GM12878 (cell line): ENCODE measurements around the gene AOC3. TPM values are rescaled to one million over a fixed set of nuclear protein-coding genes. Genes with fewer than 3 reads are reported as not detected.

Experiments used
- ATAC-seq: fragments of 200-7000 bp; cut with Tn5 transposase; 3 replicates; pipeline ENCODE4 v1.9.1; 2020; ENCODE audit warnings: mild to moderate bottlenecking, moderate library complexity
- BruUV-seq: library from RNA; stranded (reverse); fragments of 400-500 nt; replicated peaks from 2 replicates; lab custom pipeline; 2021; lab: Mats Ljungman, UMichigan
- CTCF ChIA-PET: fragments of 300-600 bp; sonication (Branson Sonifier 250); formaldehyde crosslinking; extraction: SDS; loops from one replicate; lab custom pipeline; 2021; ENCODE audit warnings: inconsistent platforms; lab: Yijun Ruan, JAX
- POLR2A ChIA-PET: fragments of 350-600 bp; formaldehyde crosslinking; extraction: SDS; loops from one replicate; lab custom pipeline; 2021; ENCODE audit warnings: inconsistent platforms; lab: Charles Lee
- RAD21 ChIA-PET: fragments of 300-600 bp; sonication (Branson Sonifier 250); formaldehyde crosslinking; loops from one replicate; lab custom pipeline; 2023; ENCODE audit warnings: antibody characterized with exemption; ENCODE audit not compliant: unreplicated experiment; lab: Charles Lee
- SMC1A ChIA-PET: fragments of 300-600 bp; sonication (Branson Sonifier 250); formaldehyde crosslinking; loops from one replicate; lab custom pipeline; 2023; ENCODE audit not compliant: unreplicated experiment, uncharacterized antibody; lab: Charles Lee
- DNase-seq: peaks from one replicate; pipeline ENCODE4 v3.0.0-alpha.2; 2011; ENCODE audit warnings: low read depth, low spot score
- FAIRE-seq: peaks from 3 replicates; lab custom pipeline; 2011; peaks lifted over from hg19 to GRCh38; lab: Jason Lieb, UNC
- H2AFZ ChIP-seq: 2 replicates; pipeline ENCODE4 v1.6.0; 2011; ENCODE audit warnings: low read depth, low read length, control low read depth; ENCODE audit not compliant: control insufficient read depth
- H3K27ac ChIP-seq: 2 replicates; pipeline ENCODE4 v1.5.1; 2011; ENCODE audit warnings: control low read depth; ENCODE audit not compliant: control insufficient read depth, insufficient read depth
- H3K27me3 ChIP-seq, 2 experiments: replicated peaks in 1 of 2; 2 replicates each; pipeline versions ENCODE4 v1.6.0 to v1.6.1; 2011; ENCODE audit warnings: low read length in 1 of 2; ENCODE audit not compliant: control insufficient read depth in 2 of 2, insufficient read depth in 2 of 2
- H3K36me3 ChIP-seq, 2 experiments: 2 replicates each; pipeline ENCODE4 v1.5.1; 2011; ENCODE audit warnings: low read length in 1 of 2; ENCODE audit not compliant: control insufficient read depth in 2 of 2, insufficient read depth in 2 of 2
- H3K4me1 ChIP-seq: 2 replicates; pipeline ENCODE4 v1.6.1; 2011; ENCODE audit warnings: mild to moderate bottlenecking, low read length, moderate library complexity, mixed read lengths; ENCODE audit not compliant: control insufficient read depth, insufficient read depth
- H3K4me2 ChIP-seq: 2 replicates; pipeline ENCODE4 v1.6.0; 2011; ENCODE audit warnings: control low read depth; ENCODE audit not compliant: control insufficient read depth, insufficient read depth
- H3K4me3 ChIP-seq: fragments of 200-600 bp; sonication (generic); 2 replicates; pipeline ENCODE4 v1.5.1; 2016
- H3K79me2 ChIP-seq: 2 replicates; pipeline ENCODE4 v1.6.0; 2011; ENCODE audit warnings: low read length; ENCODE audit not compliant: control insufficient read depth, insufficient read depth
- H3K9ac ChIP-seq: 2 replicates; pipeline ENCODE4 v1.8.0; 2011; ENCODE audit warnings: low read length, control low read depth, mixed read lengths; ENCODE audit not compliant: control insufficient read depth, insufficient read depth
- H3K9me3 ChIP-seq: replicated peaks from 3 replicates; pipeline ENCODE4 v1.5.1; 2011; ENCODE audit warnings: mild to moderate bottlenecking, low read length; ENCODE audit not compliant: control insufficient read depth, insufficient read depth
- H4K20me1 ChIP-seq: 2 replicates; pipeline ENCODE4 v1.6.0; 2011; ENCODE audit not compliant: control insufficient read depth, insufficient read depth
- ATF3 ChIP-seq: IDR thresholded peaks from 2 replicates; pipeline ENCODE4 v1.6.1; 2011; ENCODE audit warnings: low read depth, mild to moderate bottlenecking, low read length, moderate library complexity, borderline replicate concordance; ENCODE audit errors: extremely low read depth
- BMI1 ChIP-seq: fragments of 450-650 bp; IDR thresholded peaks from 2 replicates; pipeline ENCODE4 v1.6.1; 2016; ENCODE audit warnings: mild to moderate bottlenecking, moderate library complexity, borderline replicate concordance
- CEBPZ ChIP-seq: fragments of 150-350 bp; IDR thresholded peaks from 2 replicates; pipeline ENCODE4 v1.6.1; 2016; ENCODE audit warnings: low read depth, low read length
- FOXK2 ChIP-seq: fragments of 450-650 bp; IDR thresholded peaks from 2 replicates; pipeline ENCODE4 v1.6.1; 2017; ENCODE audit warnings: mild to moderate bottlenecking, moderate library complexity
- MYC ChIP-seq: IDR thresholded peaks from 2 replicates; pipeline ENCODE4 v1.6.1; 2011; ENCODE audit warnings: mild to moderate bottlenecking, low read length, moderate library complexity, inconsistent platforms; ENCODE audit not compliant: insufficient read depth, insufficient replicate concordance, insufficient read length, severe bottlenecking
- NR2F1 ChIP-seq: fragments of 450-650 bp; conservative IDR thresholded peaks from 2 replicates; pipeline ENCODE4 v1.6.1; 2017; ENCODE audit warnings: mild to moderate bottlenecking
- RB1 ChIP-seq: fragments of 450-650 bp; formaldehyde crosslinking; IDR thresholded peaks from 2 replicates; pipeline ENCODE4 v1.6.1; 2017; ENCODE audit warnings: mild to moderate bottlenecking, borderline replicate concordance
- SKIL ChIP-seq: fragments of 450-650 bp; IDR thresholded peaks from 2 replicates; pipeline ENCODE4 v1.6.1; 2017; ENCODE audit warnings: mild to moderate bottlenecking, low read depth, inconsistent platforms; ENCODE audit not compliant: poor library complexity, severe bottlenecking
- SMARCA5 ChIP-seq: fragments of 450-650 bp; IDR thresholded peaks from 2 replicates; pipeline ENCODE4 v1.6.1; 2017; ENCODE audit warnings: mild to moderate bottlenecking
- YY1 ChIP-seq: IDR thresholded peaks from 2 replicates; pipeline ENCODE4 v1.6.1; 2011; ENCODE audit warnings: low read depth, mild to moderate bottlenecking, low read length
- whole genome bisulfite sequencing: methylation state at CpG from one replicate; pipeline ENCODE4 v1.1.6; 2016; ENCODE audit warnings: low lambda C conversion rate; ENCODE audit not compliant: insufficient replicate concordance, insufficient coverage; ENCODE audit errors: missing lambda C conversion rate; 5-methylcytosine and 5-hydroxymethylcytosine counted together
- in situ Hi-C: fragments of 300-500 bp; cut with MboI; formaldehyde crosslinking; loops from 9 replicates; pipeline ENCODE4 v1.14.3; 2018; ENCODE audit warnings: mixed read lengths
- intact Hi-C: fragments of 100-400 bp; cut with micrococcal nuclease; formaldehyde crosslinking; loops from one replicate; pipeline ENCODE4 v1.14.2; 2022; ENCODE audit not compliant: unreplicated experiment
- polyA plus RNA-seq, 11 experiments: library from polyadenylated mRNA; depleted of rRNA in 4 of 11; unstranded in 6 of 11; stranded (reverse) in 5 of 11; fragments of >200 nt; fragmentation: Nextera tagmentation in 4 of 11; fragmentation: Illumina TruSeq in 1 of 11; extraction: Ambion mirVana in 4 of 11; extraction: Trizol in 1 of 11; gene quantifications; 1 replicate in 1 of 11; 2 replicates in 10 of 11; pipeline versions ENCODE4 v1.2.1 to v1.2.3, GENCODE V29; 2011 to 2016; ENCODE audit warnings: inconsistent platforms in 2 of 11, missing spikeins in 2 of 11, low read depth in 1 of 11
- total RNA-seq, 4 experiments: library from RNA; depleted of rRNA in 3 of 4; stranded (reverse); fragments of >200 nt in 3 of 4; fragmentation: Illumina TruSeq in 1 of 4; extraction: Trizol in 1 of 4; gene quantifications; 2 replicates each; pipeline versions ENCODE4 v1.2.1 to v1.2.3, GENCODE V29; 2013 to 2021

The AOC3 gene
- total and polyA plus RNA-seq, 10 of the 15 experiments (the other 5 are each of a cell fraction or from before 2014, with no cell fraction given), result 0.02 to 0.91 (median 0.34) TPM; not detected in 2

- intact Hi-C loops (no loop called here), in situ Hi-C loops (loop anchor here (5.0 kb wide), 1 partner anchor 51 kb away; no protein-coding TSS in a partner anchor)
- Histone ChIP-seq H3K9ac (no peak overlapping the region), H3K4me1 (peaks cover 4% of the 10 kb centered on the region; the same call in 1 of the 2 replicates), H4K20me1 (no peaks in the 10 kb centered on the region), H3K4me3 (no peak overlapping the region), H3K27ac (no peak overlapping the region), H3K36me3 (no peaks in the 10 kb centered on the region), H3K9me3 (no peaks in the 10 kb centered on the region), H3K79me2 (peaks cover under 1% of the 10 kb centered on the region; the same call in 1 of the 2 replicates), H2AFZ (no peak overlapping the region), H3K4me2 (no peak overlapping the region), H3K27me3 (no peaks in the 10 kb centered on the region)
- TF ChIP-seq SMARCA5 (no peak), BMI1 (no peak), ATF3 (no peak), YY1 (no peak), SKIL (no peak), FOXK2 (no peak), MYC (no peak), RB1 (no peak), CEBPZ (no peak), NR2F1 (no peak)
- ChIA-PET SMC1A (interaction anchor here (0.6 to 1.7 kb wide), 5 partner anchors 8 to 837 kb away, joined by 3 read pairs; partner anchors contain the start of gene PSMC3IP), RAD21 (no interaction called here), POLR2A (interaction anchor here (0.5 kb wide), 1 partner anchor 29 kb away, joined by 3 read pairs; no protein-coding TSS in a partner anchor), CTCF (interaction anchor here (0.6 to 2.9 kb wide), 7 partner anchors 12 to 267 kb away, joined by 3 to 11 read pairs (median 3); partner anchors contain the start of gene BECN1)
- ATAC-seq (no peak), FAIRE-seq (no peak), DNase-seq (no peak)
- no TSS peak for BruUV-seq
- WGBS, result 5% methylated on average over 2 of the region's 2 CpGs
Measured at GRCh38 chr17:42803074-42803883, 47.7 kb upstream of the AOC3 start.
